GM23338 (cell line): Measurements from ENCODE around the gene PTS. TPM values are rescaled to one million over a fixed set of nuclear protein-coding genes. Genes with fewer than 3 reads are reported as not detected.

ENCODE experiments used
- ATAC-seq: fragments of 200-7000 bp; cut with Tn5 transposase; 3 replicates; pipeline ENCODE4 v1.9.1; 2020
- DNase-seq: peaks from one replicate; pipeline ENCODE4 v3.0.0-alpha.2; 2015; ENCODE audit warnings: low spot score
- H2AFZ ChIP-seq: fragments of 200-600 bp; sonication (generic); 2 replicates; pipeline ENCODE4 v1.8.0; 2016; ENCODE audit warnings: antibody characterized with exemption, mild to moderate bottlenecking, moderate library complexity
- H3F3A ChIP-seq: fragments of 200-600 bp; sonication (generic); replicated peaks from 2 replicates; pipeline ENCODE4 v1.8.0; 2017; ENCODE audit warnings: antibody characterized with exemption, mixed run types, low read depth
- H3K27ac ChIP-seq: fragments of 200-600 bp; sonication (generic); 2 replicates; pipeline ENCODE4 v1.6.1; 2016; ENCODE audit warnings: low read depth
- H3K27me3 ChIP-seq: fragments of 200-600 bp; sonication (generic); 2 replicates; pipeline ENCODE4 v1.8.0; 2016; ENCODE audit warnings: mild to moderate bottlenecking, mixed run types, moderate library complexity; ENCODE audit not compliant: insufficient read depth
- H3K36me3 ChIP-seq: fragments of 200-600 bp; sonication (generic); 2 replicates; pipeline ENCODE4 v1.8.0; 2016; ENCODE audit warnings: mild to moderate bottlenecking; ENCODE audit not compliant: insufficient read depth
- H3K4me1 ChIP-seq: fragments of 200-600 bp; sonication (generic); 2 replicates; pipeline ENCODE4 v1.8.0; 2016; ENCODE audit warnings: mild to moderate bottlenecking, moderate library complexity; ENCODE audit not compliant: insufficient read depth
- H3K4me2 ChIP-seq: fragments of 200-600 bp; sonication (generic); 2 replicates; pipeline ENCODE4 v1.7.1; 2017; ENCODE audit warnings: mixed run types
- H3K4me3 ChIP-seq: fragments of 200-600 bp; sonication (generic); 2 replicates; pipeline ENCODE4 v1.6.1; 2016; ENCODE audit warnings: mixed run types
- H3K79me2 ChIP-seq: fragments of 200-600 bp; sonication (generic); replicated peaks from 2 replicates; pipeline ENCODE4 v1.8.0; 2017; ENCODE audit warnings: mild to moderate bottlenecking; ENCODE audit not compliant: insufficient read depth
- H3K9me2 ChIP-seq: fragments of 200-600 bp; sonication (generic); 2 replicates; pipeline ENCODE4 v1.8.0; 2017; ENCODE audit not compliant: insufficient read depth
- H4K20me1 ChIP-seq: fragments of 200-600 bp; sonication (generic); replicated peaks from 2 replicates; pipeline ENCODE4 v1.8.0; 2017; ENCODE audit warnings: mild to moderate bottlenecking; ENCODE audit not compliant: insufficient read depth
- H3K27ac Mint-ChIP-seq: 2 replicates; pipeline ENCODE4 v1.8.0; 2020; ENCODE audit warnings: inconsistent platforms, mild to moderate bottlenecking, moderate library complexity, mixed read lengths
- H3K27me3 Mint-ChIP-seq: 3 replicates; pipeline ENCODE4 v1.8.0; 2022; ENCODE audit warnings: low read depth, mild to moderate bottlenecking, moderate library complexity, mixed read lengths, inconsistent platforms; ENCODE audit not compliant: insufficient read depth, poor library complexity
- H3K36me3 Mint-ChIP-seq: 3 replicates; pipeline ENCODE4 v1.8.0; 2021; ENCODE audit warnings: low read depth, mild to moderate bottlenecking, inconsistent platforms, moderate library complexity, mixed read lengths
- H3K4me1 Mint-ChIP-seq: 3 replicates; pipeline ENCODE4 v1.8.0; 2020; ENCODE audit warnings: mild to moderate bottlenecking, inconsistent platforms, mixed read lengths
- H3K4me3 Mint-ChIP-seq: 3 replicates; pipeline ENCODE4 v1.8.0; 2021; ENCODE audit warnings: moderate library complexity, mild to moderate bottlenecking, inconsistent platforms, mixed read lengths
- H3K9me3 Mint-ChIP-seq: 3 replicates; pipeline ENCODE4 v1.8.0; 2020; ENCODE audit warnings: moderate library complexity, mild to moderate bottlenecking, inconsistent platforms, mixed read lengths
- CREB1 ChIP-seq: fragments of 250-450 bp; sonication (Bioruptor Pico); IDR thresholded peaks from 2 replicates; pipeline ENCODE4 v1.5.0; 2020; ENCODE audit warnings: low read depth, mild to moderate bottlenecking, moderate library complexity
- ETS1 ChIP-seq: IDR thresholded peaks from 2 replicates; pipeline ENCODE4 v1.6.1; 2016; ENCODE audit warnings: antibody characterized with exemption
- EZH2 ChIP-seq: fragments of 200-600 bp; sonication (generic); IDR thresholded peaks from one replicate; pipeline ENCODE4 v1.8.0; 2017; ENCODE audit warnings: antibody characterized with exemption, mild to moderate bottlenecking, low read depth; ENCODE audit not compliant: unreplicated experiment
- EZH2phosphoT487 ChIP-seq: fragments of 200-600 bp; sonication (generic); IDR thresholded peaks from one replicate; pipeline ENCODE4 v1.8.1; 2018; ENCODE audit warnings: antibody characterized with exemption; ENCODE audit not compliant: unreplicated experiment
- JUNB ChIP-seq: IDR thresholded peaks from one replicate; pipeline ENCODE4 v1.6.1; 2016; ENCODE audit warnings: antibody characterized with exemption; ENCODE audit not compliant: unreplicated experiment
- NANOG ChIP-seq: IDR thresholded peaks from 2 replicates; pipeline ENCODE4 v1.6.1; 2016; ENCODE audit warnings: antibody characterized with exemption, borderline replicate concordance
- POLR2AphosphoS5 ChIP-seq: IDR thresholded peaks from 2 replicates; pipeline ENCODE4 v1.6.1; 2016; ENCODE audit warnings: antibody characterized with exemption, low read depth
- REST ChIP-seq: IDR thresholded peaks from one replicate; pipeline ENCODE4 v1.6.1; 2018; ENCODE audit warnings: antibody characterized with exemption; ENCODE audit not compliant: unreplicated experiment
- STAT1 ChIP-seq: IDR thresholded peaks from one replicate; pipeline ENCODE4 v1.6.1; 2016; ENCODE audit warnings: antibody characterized with exemption; ENCODE audit not compliant: unreplicated experiment
- ZNF114 ChIP-seq: fragments of 250-450 bp; sonication (Bioruptor Pico); IDR thresholded peaks from 2 replicates; pipeline ENCODE4 v1.5.0; 2020; ENCODE audit warnings: mild to moderate bottlenecking, moderate library complexity
- ZNF331 ChIP-seq: fragments of 250-450 bp; sonication (Bioruptor Pico); IDR thresholded peaks from 2 replicates; pipeline ENCODE4 v1.5.0; 2020; ENCODE audit warnings: low read depth, mild to moderate bottlenecking, moderate library complexity
- polyA plus RNA-seq: library from polyadenylated mRNA; unstranded; fragments of >200 nt; fragmentation: Nextera tagmentation; extraction: Ambion mirVana; gene quantifications from 2 replicates; pipeline ENCODE4 v1.2.1, GENCODE V29; 2016
- total RNA-seq: library from RNA; depleted of rRNA; stranded (reverse); fragments of >200 nt; shearing (Covaris generic); gene quantifications from 2 replicates; pipeline ENCODE4 v1.2.3, GENCODE V29; 2014
- TF ChIP-seq, protein P1 (sequence below), 2 experiments: fragments of 200-600 bp in 1 of 2; sonication (generic) in 1 of 2; conservative IDR thresholded peaks; 2 replicates each; pipeline versions ENCODE4 v1.5.1 to v1.6.1; 2016 to 2017; ENCODE audit warnings: antibody characterized with exemption in 2 of 2, low read depth in 2 of 2, mild to moderate bottlenecking in 2 of 2, moderate library complexity in 1 of 2
- TF ChIP-seq, protein P2 (sequence below): fragments of 250-450 bp; sonication (Bioruptor Pico); IDR thresholded peaks from 2 replicates; pipeline ENCODE4 v1.5.0; 2020; ENCODE audit warnings: mild to moderate bottlenecking, moderate library complexity

Gene PTS
- total and polyA plus RNA-seq, 2 experiments from 2014 or later: 19.9 to 85.5 TPM

DNA sequence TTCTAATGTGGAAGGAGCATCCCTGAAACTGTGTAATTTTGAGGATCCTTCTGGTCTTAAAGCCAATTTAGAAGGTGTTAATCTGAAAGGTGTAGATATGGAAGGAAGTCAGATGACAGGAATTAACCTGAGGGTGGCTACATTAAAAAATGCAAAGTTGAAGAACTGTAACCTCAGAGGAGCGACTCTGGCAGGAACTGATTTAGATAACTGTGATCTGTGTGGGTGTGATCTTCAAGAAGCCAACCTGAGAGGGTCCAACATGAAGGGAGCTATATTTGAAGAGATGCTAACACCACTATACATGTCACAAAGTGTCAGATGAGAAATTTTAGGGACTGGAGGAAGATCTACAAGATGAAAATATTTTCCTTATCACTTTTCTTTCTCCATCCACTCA is 43.4 kb upstream of the PTS start:
- H3K4me2 ChIP-seq: no peak overlapping the region
- H3K4me1 ChIP-seq: peaks cover 5% of the 10 kb centered on the region; the same call in 1 of the 2 replicates
- no peak overlapping the region for H2AFZ ChIP-seq
- H3K27ac ChIP-seq: no peak overlapping the region
- no peaks in the 10 kb centered on the region for H3K27me3 ChIP-seq
- no peaks in the 10 kb centered on the region for H3K9me3 Mint-ChIP-seq
- H3K36me3 ChIP-seq: no peaks in the 10 kb centered on the region
- no peak overlapping the region for H3K27ac Mint-ChIP-seq
- H3F3A ChIP-seq: no peaks in the 10 kb centered on the region
- H3K9me2 ChIP-seq: no peaks in the 10 kb centered on the region
- DNase-seq: no peak
- no peaks in the 10 kb centered on the region; the same call in 2 of the 3 replicates for H3K36me3 Mint-ChIP-seq
- H3K4me3 ChIP-seq: no peak overlapping the region
- H3K4me3 Mint-ChIP-seq: no peak overlapping the region
- TF ChIP-seq ZNF331 (CRISPR knock-in tag): no peak
- no peak for TF ChIP-seq NANOG
- TF ChIP-seq ZNF114 (CRISPR knock-in tag): no peak
- TF ChIP-seq EZH2phosphoT487: no peak
- TF ChIP-seq, protein P1, sequence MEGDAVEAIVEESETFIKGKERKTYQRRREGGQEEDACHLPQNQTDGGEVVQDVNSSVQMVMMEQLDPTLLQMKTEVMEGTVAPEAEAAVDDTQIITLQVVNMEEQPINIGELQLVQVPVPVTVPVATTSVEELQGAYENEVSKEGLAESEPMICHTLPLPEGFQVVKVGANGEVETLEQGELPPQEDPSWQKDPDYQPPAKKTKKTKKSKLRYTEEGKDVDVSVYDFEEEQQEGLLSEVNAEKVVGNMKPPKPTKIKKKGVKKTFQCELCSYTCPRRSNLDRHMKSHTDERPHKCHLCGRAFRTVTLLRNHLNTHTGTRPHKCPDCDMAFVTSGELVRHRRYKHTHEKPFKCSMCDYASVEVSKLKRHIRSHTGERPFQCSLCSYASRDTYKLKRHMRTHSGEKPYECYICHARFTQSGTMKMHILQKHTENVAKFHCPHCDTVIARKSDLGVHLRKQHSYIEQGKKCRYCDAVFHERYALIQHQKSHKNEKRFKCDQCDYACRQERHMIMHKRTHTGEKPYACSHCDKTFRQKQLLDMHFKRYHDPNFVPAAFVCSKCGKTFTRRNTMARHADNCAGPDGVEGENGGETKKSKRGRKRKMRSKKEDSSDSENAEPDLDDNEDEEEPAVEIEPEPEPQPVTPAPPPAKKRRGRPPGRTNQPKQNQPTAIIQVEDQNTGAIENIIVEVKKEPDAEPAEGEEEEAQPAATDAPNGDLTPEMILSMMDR (conservative IDR thresholded peaks at IDR 0.05; ENCODE audit: low read depth in 2 of 2): no peak
- TF ChIP-seq, protein P2, sequence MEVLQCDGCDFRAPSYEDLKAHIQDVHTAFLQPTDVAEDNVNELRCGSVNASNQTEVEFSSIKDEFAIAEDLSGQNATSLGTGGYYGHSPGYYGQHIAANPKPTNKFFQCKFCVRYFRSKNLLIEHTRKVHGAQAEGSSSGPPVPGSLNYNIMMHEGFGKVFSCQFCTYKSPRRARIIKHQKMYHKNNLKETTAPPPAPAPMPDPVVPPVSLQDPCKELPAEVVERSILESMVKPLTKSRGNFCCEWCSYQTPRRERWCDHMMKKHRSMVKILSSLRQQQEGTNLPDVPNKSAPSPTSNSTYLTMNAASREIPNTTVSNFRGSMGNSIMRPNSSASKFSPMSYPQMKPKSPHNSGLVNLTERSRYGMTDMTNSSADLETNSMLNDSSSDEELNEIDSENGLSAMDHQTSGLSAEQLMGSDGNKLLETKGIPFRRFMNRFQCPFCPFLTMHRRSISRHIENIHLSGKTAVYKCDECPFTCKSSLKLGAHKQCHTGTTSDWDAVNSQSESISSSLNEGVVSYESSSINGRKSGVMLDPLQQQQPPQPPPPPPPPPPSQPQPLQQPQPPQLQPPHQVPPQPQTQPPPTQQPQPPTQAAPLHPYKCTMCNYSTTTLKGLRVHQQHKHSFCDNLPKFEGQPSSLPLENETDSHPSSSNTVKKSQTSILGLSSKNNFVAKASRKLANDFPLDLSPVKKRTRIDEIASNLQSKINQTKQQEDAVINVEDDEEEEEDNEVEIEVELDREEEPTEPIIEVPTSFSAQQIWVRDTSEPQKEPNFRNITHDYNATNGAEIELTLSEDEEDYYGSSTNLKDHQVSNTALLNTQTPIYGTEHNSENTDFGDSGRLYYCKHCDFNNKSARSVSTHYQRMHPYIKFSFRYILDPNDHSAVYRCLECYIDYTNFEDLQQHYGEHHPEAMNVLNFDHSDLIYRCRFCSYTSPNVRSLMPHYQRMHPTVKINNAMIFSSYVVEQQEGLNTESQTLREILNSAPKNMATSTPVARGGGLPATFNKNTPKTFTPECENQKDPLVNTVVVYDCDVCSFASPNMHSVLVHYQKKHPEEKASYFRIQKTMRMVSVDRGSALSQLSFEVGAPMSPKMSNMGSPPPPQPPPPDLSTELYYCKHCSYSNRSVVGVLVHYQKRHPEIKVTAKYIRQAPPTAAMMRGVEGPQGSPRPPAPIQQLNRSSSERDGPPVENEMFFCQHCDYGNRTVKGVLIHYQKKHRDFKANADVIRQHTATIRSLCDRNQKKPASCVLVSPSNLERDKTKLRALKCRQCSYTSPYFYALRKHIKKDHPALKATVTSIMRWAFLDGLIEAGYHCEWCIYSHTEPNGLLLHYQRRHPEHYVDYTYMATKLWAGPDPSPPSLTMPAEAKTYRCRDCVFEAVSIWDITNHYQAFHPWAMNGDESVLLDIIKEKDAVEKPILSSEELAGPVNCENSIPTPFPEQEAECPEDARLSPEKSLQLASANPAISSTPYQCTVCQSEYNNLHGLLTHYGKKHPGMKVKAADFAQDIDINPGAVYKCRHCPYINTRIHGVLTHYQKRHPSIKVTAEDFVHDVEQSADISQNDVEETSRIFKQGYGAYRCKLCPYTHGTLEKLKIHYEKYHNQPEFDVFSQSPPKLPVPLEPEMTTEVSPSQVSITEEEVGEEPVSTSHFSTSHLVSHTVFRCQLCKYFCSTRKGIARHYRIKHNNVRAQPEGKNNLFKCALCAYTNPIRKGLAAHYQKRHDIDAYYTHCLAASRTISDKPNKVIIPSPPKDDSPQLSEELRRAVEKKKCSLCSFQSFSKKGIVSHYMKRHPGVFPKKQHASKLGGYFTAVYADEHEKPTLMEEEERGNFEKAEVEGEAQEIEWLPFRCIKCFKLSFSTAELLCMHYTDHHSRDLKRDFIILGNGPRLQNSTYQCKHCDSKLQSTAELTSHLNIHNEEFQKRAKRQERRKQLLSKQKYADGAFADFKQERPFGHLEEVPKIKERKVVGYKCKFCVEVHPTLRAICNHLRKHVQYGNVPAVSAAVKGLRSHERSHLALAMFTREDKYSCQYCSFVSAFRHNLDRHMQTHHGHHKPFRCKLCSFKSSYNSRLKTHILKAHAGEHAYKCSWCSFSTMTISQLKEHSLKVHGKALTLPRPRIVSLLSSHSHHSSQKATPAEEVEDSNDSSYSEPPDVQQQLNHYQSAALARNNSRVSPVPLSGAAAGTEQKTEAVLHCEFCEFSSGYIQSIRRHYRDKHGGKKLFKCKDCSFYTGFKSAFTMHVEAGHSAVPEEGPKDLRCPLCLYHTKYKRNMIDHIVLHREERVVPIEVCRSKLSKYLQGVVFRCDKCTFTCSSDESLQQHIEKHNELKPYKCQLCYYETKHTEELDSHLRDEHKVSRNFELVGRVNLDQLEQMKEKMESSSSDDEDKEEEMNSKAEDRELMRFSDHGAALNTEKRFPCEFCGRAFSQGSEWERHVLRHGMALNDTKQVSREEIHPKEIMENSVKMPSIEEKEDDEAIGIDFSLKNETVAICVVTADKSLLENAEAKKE (CRISPR knock-in tag): no peak
- TF ChIP-seq EZH2: no peak
- no peak for TF ChIP-seq JUNB
- no peak for TF ChIP-seq ETS1
- TF ChIP-seq STAT1: no peak
- TF ChIP-seq CREB1: no peak
- no peak for TF ChIP-seq POLR2AphosphoS5
- no peak for TF ChIP-seq REST
- peaks cover 1% of the 10 kb centered on the region for H3K27me3 Mint-ChIP-seq
- H4K20me1 ChIP-seq: no peaks in the 10 kb centered on the region
- H3K4me1 Mint-ChIP-seq: peaks cover 3% of the 10 kb centered on the region; the same call in 2 of the 3 replicates
- H3K79me2 ChIP-seq: no peaks in the 10 kb centered on the region
- no peak for ATAC-seq
